ENCODE results near the gene NPDC1.

The NPDC1 gene

GRCh38 chr9:137038916-137039315 is 7.1 kb downstream of the NPDC1 start:
- Histone ChIP-seq H3K4me1 (ENCODE audit: control extremely low read depth in 1 of 4, control insufficient read depth in 4 of 4, insufficient read depth in 4 of 4, low read length in 3 of 4) (peaks cover 0 to 44% (median 40%) of the 10 kb centered on the region in 4 experiments), H3K36me3 (ENCODE audit: control insufficient read depth in 4 of 4, insufficient read depth in 4 of 4, low read length in 3 of 4) (peaks cover 0 to 51% (median 30%) of the 10 kb centered on the region in 4 experiments), H3K9me3 (ENCODE audit: control extremely low read depth in 1 of 5, control insufficient read depth in 4 of 5, insufficient read depth in 2 of 5, low read depth in 1 of 5, low read length in 4 of 5) (no peaks in the 10 kb centered on the region), H3K27ac (ENCODE audit: insufficient read depth in 1 of 2, low read depth in 1 of 2, low read length in 2 of 2, poor library complexity in 1 of 2, severe bottlenecking in 2 of 2) (no peak overlapping the region), H3K27me3 (replicated peaks in 2 of 5; ENCODE audit: control insufficient read depth in 4 of 5, insufficient read depth in 5 of 5, low read length in 4 of 5) (no peaks in the 10 kb centered on the region), H3K4me3 (ENCODE audit: control insufficient read depth in 1 of 7, extremely low read depth in 1 of 7, insufficient read depth in 4 of 7, low read depth in 2 of 7, low read length in 6 of 7) (no peak overlapping the region)
- ChIA-PET POLR2A (interaction anchor here (0.5 kb wide), 1 partner anchor 423 kb away, joined by 3 read pairs; no protein-coding TSS in a partner anchor), CTCF (interaction anchor here (1.0 to 8.5 kb wide), 7 partner anchors 14 to 91 kb away, joined by 3 to 109 read pairs (median 4); partner anchors contain the start of genes ABCA2, CLIC3 and SAPCD2)
- no peak for DNase-seq
- 98% methylated on average over 6 of the region's 9 CpGs for WGBS (ENCODE audit: insufficient coverage)

- H3K4me3 ChIP-seq (ENCODE audit: control insufficient read depth in 1 of 7, extremely low read depth in 1 of 7, insufficient read depth in 4 of 7, low read depth in 2 of 7, low read length in 6 of 7) = no peak overlapping the region
- peaks cover 0 to 45% (median 42%) of the 10 kb centered on the region in 4 experiments for H3K4me1 ChIP-seq (ENCODE audit: control extremely low read depth in 1 of 4, control insufficient read depth in 4 of 4, insufficient read depth in 4 of 4, low read length in 3 of 4)
- CTCF ChIA-PET = interaction anchor here (1.0 to 8.5 kb wide), 6 partner anchors 9 to 91 kb away, joined by 3 to 109 read pairs (median 16); partner anchors contain the start of genes ABCA2, C8G, FBXW5 and NPDC1
- WGBS (ENCODE audit: insufficient coverage) = 98% methylated on average over 8 of the region's 10 CpGs
- no peak overlapping the region for H3K27ac ChIP-seq (ENCODE audit: insufficient read depth in 1 of 2, low read depth in 1 of 2, low read length in 2 of 2, poor library complexity in 1 of 2, severe bottlenecking in 2 of 2)
- H3K9me3 ChIP-seq (ENCODE audit: control extremely low read depth in 1 of 5, control insufficient read depth in 4 of 5, insufficient read depth in 2 of 5, low read depth in 1 of 5, low read length in 4 of 5) = no peaks in the 10 kb centered on the region
- H3K36me3 ChIP-seq (ENCODE audit: control insufficient read depth in 4 of 4, insufficient read depth in 4 of 4, low read length in 3 of 4) = peaks cover 0 to 49% (median 30%) of the 10 kb centered on the region in 4 experiments
- POLR2A ChIA-PET = interaction anchor here (0.6 kb wide), 1 partner anchor 435 kb away, joined by 5 read pairs; no protein-coding TSS in a partner anchor
- no peak for DNase-seq
- no peaks in the 10 kb centered on the region for H3K27me3 ChIP-seq (replicated peaks in 2 of 5; ENCODE audit: control insufficient read depth in 4 of 5, insufficient read depth in 5 of 5, low read length in 4 of 5)
Measured at GRCh38 chr9:137037483-137037882, 8.5 kb downstream of the NPDC1 start.

GRCh38 chr9:137037035-137037434 is 8.9 kb downstream of the NPDC1 start:
- H3K4me3 ChIP-seq (ENCODE audit: control insufficient read depth in 1 of 7, extremely low read depth in 1 of 7, insufficient read depth in 4 of 7, low read depth in 2 of 7, low read length in 6 of 7) = no peak overlapping the region
- CTCF ChIA-PET = interaction anchor here (0.9 to 8.5 kb wide), 6 partner anchors 10 to 244 kb away, joined by 3 to 109 read pairs (median 17); partner anchors contain the start of genes ABCA2, C8G, FBXW5 and NPDC1
- no peak overlapping the region for H3K27ac ChIP-seq (ENCODE audit: insufficient read depth in 1 of 2, low read depth in 1 of 2, low read length in 2 of 2, poor library complexity in 1 of 2, severe bottlenecking in 2 of 2)
- DNase-seq = no peak
- peaks cover 0 to 49% (median 30%) of the 10 kb centered on the region in 4 experiments for H3K36me3 ChIP-seq (ENCODE audit: control insufficient read depth in 4 of 4, insufficient read depth in 4 of 4, low read length in 3 of 4)
- no peaks in the 10 kb centered on the region for H3K9me3 ChIP-seq (ENCODE audit: control extremely low read depth in 1 of 5, control insufficient read depth in 4 of 5, insufficient read depth in 2 of 5, low read depth in 1 of 5, low read length in 4 of 5)
- peaks cover 0 to 49% (median 46%) of the 10 kb centered on the region in 4 experiments for H3K4me1 ChIP-seq (ENCODE audit: control extremely low read depth in 1 of 4, control insufficient read depth in 4 of 4, insufficient read depth in 4 of 4, low read length in 3 of 4)
- WGBS (ENCODE audit: insufficient coverage) = 92% methylated on average over 11 of the region's 13 CpGs
- no peaks in the 10 kb centered on the region for H3K27me3 ChIP-seq (replicated peaks in 2 of 5; ENCODE audit: control insufficient read depth in 4 of 5, insufficient read depth in 5 of 5, low read length in 4 of 5)
- POLR2A ChIA-PET = no interaction called here

GRCh38 chr9:137035937-137036336 is 10.0 kb downstream of the NPDC1 start:
- Histone ChIP-seq H3K27me3 (replicated peaks in 2 of 5; ENCODE audit: control insufficient read depth in 4 of 5, insufficient read depth in 5 of 5, low read length in 4 of 5) (no peaks in the 10 kb centered on the region), H3K36me3 (ENCODE audit: control insufficient read depth in 4 of 4, insufficient read depth in 4 of 4, low read length in 3 of 4) (peaks cover 0 to 38% (median 26%) of the 10 kb centered on the region in 4 experiments), H3K4me1 (ENCODE audit: control extremely low read depth in 1 of 4, control insufficient read depth in 4 of 4, insufficient read depth in 4 of 4, low read length in 3 of 4) (peaks cover 0 to 49% (median 48%) of the 10 kb centered on the region in 4 experiments), H3K4me3 (ENCODE audit: control insufficient read depth in 1 of 7, extremely low read depth in 1 of 7, insufficient read depth in 4 of 7, low read depth in 2 of 7, low read length in 6 of 7) (no peak overlapping the region), H3K9me3 (ENCODE audit: control extremely low read depth in 1 of 5, control insufficient read depth in 4 of 5, insufficient read depth in 2 of 5, low read depth in 1 of 5, low read length in 4 of 5) (no peaks in the 10 kb centered on the region), H3K27ac (ENCODE audit: insufficient read depth in 1 of 2, low read depth in 1 of 2, low read length in 2 of 2, poor library complexity in 1 of 2, severe bottlenecking in 2 of 2) (no peak overlapping the region)
- no peak for DNase-seq
- CTCF ChIA-PET = interaction anchor here (0.7 to 8.5 kb wide), 28 partner anchors 8 to 243 kb away, joined by 3 to 109 read pairs (median 5); partner anchors contain the start of genes ABCA2, C8G, CLIC3 and FBXW5
- POLR2A ChIA-PET = interaction anchor here (0.8 kb wide), 1 partner anchor 93 kb away, joined by 4 read pairs; no protein-coding TSS in a partner anchor
- WGBS (ENCODE audit: insufficient coverage) = 98% methylated on average over 7 of the region's 8 CpGs

- ChIA-PET POLR2A (interaction anchor here (0.7 to 1.5 kb wide), 3 partner anchors 11 to 92 kb away, joined by 3 to 4 read pairs (median 4); partner anchors contain the start of gene NPDC1), CTCF (interaction anchor here (0.6 to 8.5 kb wide), 36 partner anchors 9 to 248 kb away, joined by 3 to 109 read pairs (median 4); partner anchors contain the start of genes ABCA2, C8G, CLIC3 and FBXW5)
- no peak for DNase-seq
- H3K9me3 ChIP-seq (ENCODE audit: control extremely low read depth in 1 of 5, control insufficient read depth in 4 of 5, insufficient read depth in 2 of 5, low read depth in 1 of 5, low read length in 4 of 5) = no peaks in the 10 kb centered on the region
- no peaks in the 10 kb centered on the region for H3K27me3 ChIP-seq (replicated peaks in 2 of 5; ENCODE audit: control insufficient read depth in 4 of 5, insufficient read depth in 5 of 5, low read length in 4 of 5)
- H3K4me3 ChIP-seq (ENCODE audit: control insufficient read depth in 1 of 7, extremely low read depth in 1 of 7, insufficient read depth in 4 of 7, low read depth in 2 of 7, low read length in 6 of 7) = peak overlapping the region in 4 of 7 experiments; percentile 30 to 59 (median 51)
- H3K27ac ChIP-seq (ENCODE audit: insufficient read depth in 1 of 2, low read depth in 1 of 2, low read length in 2 of 2, poor library complexity in 1 of 2, severe bottlenecking in 2 of 2) = no peak overlapping the region
- 49% methylated on average over 5 of the region's 9 CpGs for WGBS (ENCODE audit: insufficient coverage)
- H3K36me3 ChIP-seq (ENCODE audit: control insufficient read depth in 4 of 4, insufficient read depth in 4 of 4, low read length in 3 of 4) = peaks cover 0 to 33% (median 22%) of the 10 kb centered on the region in 4 experiments
- H3K4me1 ChIP-seq (ENCODE audit: control extremely low read depth in 1 of 4, control insufficient read depth in 4 of 4, insufficient read depth in 4 of 4, low read length in 3 of 4) = peaks cover 0 to 53% (median 52%) of the 10 kb centered on the region in 4 experiments
Measured at GRCh38 chr9:137035507-137035834, 10.5 kb downstream of the NPDC1 start.

GRCh38 chr9:137034709-137035506 is 11.1 kb downstream of the NPDC1 start:
- Histone ChIP-seq H3K27ac (ENCODE audit: insufficient read depth in 1 of 2, low read depth in 1 of 2, low read length in 2 of 2, poor library complexity in 1 of 2, severe bottlenecking in 2 of 2) (peak overlapping the region in 1 of 2 experiments; percentile 58), H3K4me3 (ENCODE audit: control insufficient read depth in 1 of 7, extremely low read depth in 1 of 7, insufficient read depth in 4 of 7, low read depth in 2 of 7, low read length in 6 of 7) (peak overlapping the region in 5 of 7 experiments; percentile 29 to 59 (median 51))

More at GRCh38 chr9:137034709-137035506, 11.1 kb downstream of the NPDC1 start:
- 1% methylated on average over 21 of the region's 24 CpGs for WGBS (ENCODE audit: insufficient coverage)
- peaks cover 0 to 29% (median 20%) of the 10 kb centered on the region in 4 experiments for H3K36me3 ChIP-seq (ENCODE audit: control insufficient read depth in 4 of 4, insufficient read depth in 4 of 4, low read length in 3 of 4)
- peak; percentile 91 to 96 (median 95) for DNase-seq
- H3K27me3 ChIP-seq (replicated peaks in 2 of 5; ENCODE audit: control insufficient read depth in 4 of 5, insufficient read depth in 5 of 5, low read length in 4 of 5) = no peaks in the 10 kb centered on the region
- ChIA-PET CTCF (interaction anchor here (0.6 to 8.5 kb wide), 42 partner anchors 9 to 248 kb away, joined by 3 to 109 read pairs (median 4); partner anchors contain the start of genes ABCA2, C8G, CLIC3 and FBXW5), POLR2A (interaction anchor here (0.7 to 1.5 kb wide), 5 partner anchors 11 to 92 kb away, joined by 3 to 4 read pairs (median 4); partner anchors contain the start of gene NPDC1)
- H3K4me1 ChIP-seq (ENCODE audit: control extremely low read depth in 1 of 4, control insufficient read depth in 4 of 4, insufficient read depth in 4 of 4, low read length in 3 of 4) = peaks cover 0 to 58% (median 57%) of the 10 kb centered on the region in 4 experiments
- H3K9me3 ChIP-seq (ENCODE audit: control extremely low read depth in 1 of 5, control insufficient read depth in 4 of 5, insufficient read depth in 2 of 5, low read depth in 1 of 5, low read length in 4 of 5) = no peaks in the 10 kb centered on the region

Data from common myeloid progenitor, CD34-positive (primary cell).